HEK293T (cell line): Measurements from ENCODE around the gene LYZL6.

Source experiments
- BHLHE40 ChIP-seq: fragments of 450-650 bp; IDR thresholded peaks from 2 replicates; pipeline ENCODE4 v1.6.1; 2016; ENCODE audit warnings: mild to moderate bottlenecking, moderate library complexity, borderline replicate concordance
- ELF4 ChIP-seq: fragments of 450-650 bp; IDR thresholded peaks from 2 replicates; pipeline ENCODE4 v1.6.1; 2017; ENCODE audit warnings: antibody characterized with exemption
- HDGF ChIP-seq: fragments of 450-650 bp; IDR thresholded peaks from 2 replicates; pipeline ENCODE4 v1.6.1; 2017; ENCODE audit warnings: antibody characterized with exemption, borderline replicate concordance
- L3MBTL2 ChIP-seq: fragments of 450-650 bp; conservative IDR thresholded peaks from 2 replicates; pipeline ENCODE4 v1.6.1; 2016; ENCODE audit warnings: mild to moderate bottlenecking
- LEF1 ChIP-seq: fragments of 450-650 bp; IDR thresholded peaks from 2 replicates; pipeline ENCODE4 v1.6.1; 2017; ENCODE audit warnings: mild to moderate bottlenecking, borderline replicate concordance
- SUZ12 ChIP-seq: fragments of 450-650 bp; IDR thresholded peaks from 2 replicates; pipeline ENCODE4 v1.6.1; 2016; ENCODE audit warnings: mild to moderate bottlenecking
- ZNF384 ChIP-seq: fragments of 450-650 bp; IDR thresholded peaks from 2 replicates; pipeline ENCODE4 v1.6.1; 2016

GRCh38 chr17:35982409-35983191, 39.1 kb upstream of the LYZL6 start:
- TF ChIP-seq SUZ12 (no peak), L3MBTL2 (no peak), HDGF (no peak), ZNF384 (no peak), LEF1 (no peak), BHLHE40 (no peak), ELF4 (no peak)
